Central memory CD4-positive, alpha-beta T cell (primary cell): ENCODE data around the gene TXNRD2.
A peak's percentile ranks its signal among the peaks of the same experiment; 100 is the strongest.

Experiments used
- DNase-seq: peaks from one replicate; pipeline ENCODE4 v3.0.0; 2022

TXNRD2 gene

GRCh38 chr22:19874307-19875060 is 67.1 kb downstream of the TXNRD2 start:
- peak; percentile 42 for DNase-seq

- DNase-seq: no peak
Measured at GRCh38 chr22:19873960-19874306, 67.7 kb downstream of the TXNRD2 start.

GRCh38 chr22:19873138-19873959 is 68.3 kb downstream of the TXNRD2 start:
- no peak for DNase-seq

GRCh38 chr22:19872779-19873137 is 68.9 kb downstream of the TXNRD2 start:
- DNase-seq: no peak

GRCh38 chr22:19871845-19872778 is 69.5 kb downstream of the TXNRD2 start:
- no peak for DNase-seq

- no peak for DNase-seq
Measured at GRCh38 chr22:19871023-19871844, 70.4 kb downstream of the TXNRD2 start.

GRCh38 chr22:19870153-19871022 is 71.2 kb downstream of the TXNRD2 start:
- no peak for DNase-seq

- no peak for DNase-seq
Measured at GRCh38 chr22:19869497-19870152, 72.0 kb downstream of the TXNRD2 start.

GRCh38 chr22:19868773-19869471 is 72.7 kb downstream of the TXNRD2 start:
- no peak for DNase-seq

GRCh38 chr22:19868333-19868732 is 73.3 kb downstream of the TXNRD2 start:
- no peak for DNase-seq

- DNase-seq: no peak
Measured at GRCh38 chr22:19867617-19868016, 74.0 kb downstream of the TXNRD2 start.

GRCh38 chr22:19866665-19867009 is 75.0 kb downstream of the TXNRD2 start:
- no peak for DNase-seq

- no peak for DNase-seq
Measured at GRCh38 chr22:19865141-19865829, 76.3 kb downstream of the TXNRD2 start.

- no peak for DNase-seq
Measured at GRCh38 chr22:19864538-19865106, 77.0 kb downstream of the TXNRD2 start.

GRCh38 chr22:19863571-19863970 is 78.0 kb downstream of the TXNRD2 start:
- no peak for DNase-seq

GRCh38 chr22:19862619-19863246 is 78.9 kb downstream of the TXNRD2 start:
- DNase-seq: no peak

GRCh38 chr22:19859861-19860510 is 81.6 kb downstream of the TXNRD2 start:
- DNase-seq: no peak

- no peak for DNase-seq
Measured at GRCh38 chr22:19857382-19857781, 84.2 kb downstream of the TXNRD2 start.
